ENCODE measurements around the gene RPS2. TPM values are rescaled to one million over a fixed set of nuclear protein-coding genes. Genes with fewer than 3 reads are reported as not detected.
"Not testable (repeated sequence)": the region's sequence is repeated elsewhere in the genome, so short reads cannot be mapped to it uniquely, and the experiment has no call there.

Gene RPS2
- total RNA-seq, 1 donor from 2014 or later: 2,309 TPM

- Mint-ChIP-seq H3K36me3 (ENCODE audit: insufficient read depth) (no peaks in the 10 kb centered on the region), H3K27ac (no peak overlapping the region), H3K9me3 (ENCODE audit: low read depth) (no peaks in the 10 kb centered on the region), H3K4me1 (ENCODE audit: low read depth) (no peaks in the 10 kb centered on the region), H3K27me3 (peaks cover 53% of the 10 kb centered on the region), H3K4me3 (ENCODE audit: low read depth) (no peak overlapping the region)
- DNase-seq (ENCODE audit: low spot score, unreplicated experiment): no peak
- TF ChIP-seq CTCF (IDR thresholded peaks at IDR 0.05; ENCODE audit: unreplicated experiment): peak; percentile 57
Observed at GRCh38 chr16:1923299-1924034, 41.2 kb downstream of the RPS2 start.

- H3K36me3 Mint-ChIP-seq (ENCODE audit: insufficient read depth): no peaks in the 10 kb centered on the region
Observed at GRCh38 chr16:1922357-1922756, 42.3 kb downstream of the RPS2 start.

GRCh38 chr16:1920727-1921171 lies 43.9 kb downstream of the RPS2 start:
- Mint-ChIP-seq H3K4me3 (ENCODE audit: low read depth) (no peak overlapping the region), H3K36me3 (ENCODE audit: insufficient read depth) (no peaks in the 10 kb centered on the region), H3K27ac (no peak overlapping the region), H3K9me3 (ENCODE audit: low read depth) (no peaks in the 10 kb centered on the region), H3K27me3 (peaks cover 68% of the 10 kb centered on the region), H3K4me1 (ENCODE audit: low read depth) (no peaks in the 10 kb centered on the region)
- TF ChIP-seq CTCF (IDR thresholded peaks at IDR 0.05; ENCODE audit: unreplicated experiment): no peak
- DNase-seq (ENCODE audit: low spot score, unreplicated experiment): no peak

More at GRCh38 chr16:1922357-1922756, 42.3 kb downstream of the RPS2 start:
- Mint-ChIP-seq H3K9me3 (ENCODE audit: low read depth) (no peaks in the 10 kb centered on the region), H3K27ac (no peak overlapping the region), H3K4me1 (ENCODE audit: low read depth) (no peaks in the 10 kb centered on the region), H3K4me3 (ENCODE audit: low read depth) (no peak overlapping the region), H3K27me3 (peaks cover 52% of the 10 kb centered on the region)
- no peak for TF ChIP-seq CTCF (IDR thresholded peaks at IDR 0.05; ENCODE audit: unreplicated experiment)
- DNase-seq (ENCODE audit: low spot score, unreplicated experiment): no peak

GRCh38 chr16:1920122-1920521 lies 44.5 kb downstream of the RPS2 start:
- H3K4me1 Mint-ChIP-seq (ENCODE audit: low read depth); DNase-seq (ENCODE audit: low spot score, unreplicated experiment); H3K36me3 Mint-ChIP-seq (ENCODE audit: insufficient read depth); H3K27ac Mint-ChIP-seq; H3K4me3 Mint-ChIP-seq (ENCODE audit: low read depth); H3K9me3 Mint-ChIP-seq (ENCODE audit: low read depth): not testable (repeated sequence)
- H3K27me3 Mint-ChIP-seq: peaks cover 75% of the 10 kb centered on the region

GRCh38 chr16:1919327-1919998 lies 45.2 kb downstream of the RPS2 start:
- no peak for DNase-seq (ENCODE audit: low spot score, unreplicated experiment)
- H3K9me3 Mint-ChIP-seq (ENCODE audit: low read depth): no peaks in the 10 kb centered on the region
- no peak overlapping the region for H3K27ac Mint-ChIP-seq
- H3K36me3 Mint-ChIP-seq (ENCODE audit: insufficient read depth): no peaks in the 10 kb centered on the region
- H3K4me3 Mint-ChIP-seq (ENCODE audit: low read depth): no peak overlapping the region
- peaks cover 73% of the 10 kb centered on the region for H3K27me3 Mint-ChIP-seq
- no peak for TF ChIP-seq CTCF (IDR thresholded peaks at IDR 0.05; ENCODE audit: unreplicated experiment)
- H3K4me1 Mint-ChIP-seq (ENCODE audit: low read depth): peaks cover 3% of the 10 kb centered on the region

All from progenitor cell of endocrine pancreas (in vitro differentiated cells).